GM12872 (cell line): Measurements from ENCODE around the gene MRPS35.

Source experiments
- TF ChIP-seq, protein P1 (sequence below): IDR thresholded peaks from 3 replicates; pipeline ENCODE4 v1.5.1; 2011; ENCODE audit warnings: low read depth, mild to moderate bottlenecking, low read length, moderate library complexity; ENCODE audit not compliant: insufficient read depth

The MRPS35 gene

DNA sequence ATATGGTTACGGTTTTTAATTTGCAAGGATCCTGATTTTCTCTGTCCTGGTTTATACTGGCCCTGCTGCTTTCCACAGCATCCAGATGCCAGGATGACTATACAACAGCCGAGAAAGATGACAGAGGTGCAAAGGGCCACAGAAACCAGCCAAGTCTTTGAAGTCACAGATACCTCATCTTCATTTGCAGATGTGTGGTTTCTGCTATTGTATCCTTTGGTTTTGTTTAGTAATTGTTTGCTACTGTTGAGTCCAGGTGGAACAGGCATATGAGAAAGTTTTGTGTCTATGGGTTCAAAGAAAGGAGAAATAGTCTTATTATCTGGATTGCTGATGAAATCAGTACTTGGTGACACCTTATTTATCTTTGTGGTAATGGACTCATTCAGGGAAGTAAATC lies 52.1 kb downstream of the MRPS35 start:
- TF ChIP-seq, protein P1, sequence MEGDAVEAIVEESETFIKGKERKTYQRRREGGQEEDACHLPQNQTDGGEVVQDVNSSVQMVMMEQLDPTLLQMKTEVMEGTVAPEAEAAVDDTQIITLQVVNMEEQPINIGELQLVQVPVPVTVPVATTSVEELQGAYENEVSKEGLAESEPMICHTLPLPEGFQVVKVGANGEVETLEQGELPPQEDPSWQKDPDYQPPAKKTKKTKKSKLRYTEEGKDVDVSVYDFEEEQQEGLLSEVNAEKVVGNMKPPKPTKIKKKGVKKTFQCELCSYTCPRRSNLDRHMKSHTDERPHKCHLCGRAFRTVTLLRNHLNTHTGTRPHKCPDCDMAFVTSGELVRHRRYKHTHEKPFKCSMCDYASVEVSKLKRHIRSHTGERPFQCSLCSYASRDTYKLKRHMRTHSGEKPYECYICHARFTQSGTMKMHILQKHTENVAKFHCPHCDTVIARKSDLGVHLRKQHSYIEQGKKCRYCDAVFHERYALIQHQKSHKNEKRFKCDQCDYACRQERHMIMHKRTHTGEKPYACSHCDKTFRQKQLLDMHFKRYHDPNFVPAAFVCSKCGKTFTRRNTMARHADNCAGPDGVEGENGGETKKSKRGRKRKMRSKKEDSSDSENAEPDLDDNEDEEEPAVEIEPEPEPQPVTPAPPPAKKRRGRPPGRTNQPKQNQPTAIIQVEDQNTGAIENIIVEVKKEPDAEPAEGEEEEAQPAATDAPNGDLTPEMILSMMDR: no peak

DNA sequence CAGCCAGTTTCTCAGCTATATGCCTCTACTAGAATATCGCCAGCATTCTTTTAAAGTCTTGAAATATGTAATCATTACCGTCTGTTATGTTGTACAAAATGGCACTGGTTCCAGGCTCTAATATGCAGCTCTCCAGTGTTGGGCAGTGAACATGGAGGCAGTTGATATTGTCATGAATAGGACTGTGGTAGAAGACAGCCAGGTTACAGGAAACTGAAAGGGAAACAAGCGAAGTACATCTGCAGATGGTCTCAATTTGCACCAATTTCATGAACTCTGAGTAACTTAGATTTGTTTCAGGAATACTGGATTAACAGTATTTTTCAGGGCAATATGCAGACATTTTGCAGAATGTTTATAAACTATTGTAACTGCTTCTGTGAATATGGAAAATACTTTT lies 56.0 kb downstream of the MRPS35 start:
- TF ChIP-seq, protein P1: no peak

- TF ChIP-seq, protein P1: no peak
These were observed 58.6 kb downstream of the MRPS35 start for GRCh38 chr12:27769142-27769673.

- TF ChIP-seq, protein P1: no peak
These were observed 61.1 kb downstream of the MRPS35 start for GRCh38 chr12:27771481-27772327.

DNA sequence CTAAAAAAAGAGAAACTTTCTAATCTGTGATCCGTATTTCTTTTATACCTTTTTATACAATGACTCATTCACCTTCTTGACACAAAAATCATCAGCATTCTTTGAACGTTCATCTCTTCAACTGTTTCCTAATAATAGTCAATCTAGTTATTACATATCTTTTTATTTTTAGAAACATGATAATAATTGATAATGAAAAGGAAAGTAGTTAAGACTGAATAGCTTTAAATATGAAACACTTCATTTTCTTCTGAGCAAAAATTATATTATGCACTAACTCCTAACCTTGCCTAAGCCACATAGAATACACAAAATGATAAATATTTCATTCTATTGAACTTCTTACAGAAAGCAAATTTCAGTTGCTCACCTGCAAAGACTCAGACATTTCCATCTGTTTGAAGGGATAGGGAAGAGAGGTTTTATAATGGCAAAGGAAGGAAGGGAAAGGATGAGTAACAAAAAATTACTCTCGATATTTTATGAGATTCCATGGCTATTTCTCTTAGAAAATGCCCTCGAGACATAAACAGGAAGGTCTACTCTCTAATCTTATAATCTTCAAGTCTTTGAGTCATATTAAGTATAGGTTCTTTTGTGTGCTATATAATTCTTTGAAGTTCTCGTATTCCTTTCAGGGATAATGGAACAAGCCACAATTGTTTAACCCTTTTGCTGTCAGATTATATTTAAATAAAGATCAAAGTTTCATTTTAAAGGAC lies 61.9 kb downstream of the MRPS35 start:
- TF ChIP-seq, protein P1: no peak

DNA sequence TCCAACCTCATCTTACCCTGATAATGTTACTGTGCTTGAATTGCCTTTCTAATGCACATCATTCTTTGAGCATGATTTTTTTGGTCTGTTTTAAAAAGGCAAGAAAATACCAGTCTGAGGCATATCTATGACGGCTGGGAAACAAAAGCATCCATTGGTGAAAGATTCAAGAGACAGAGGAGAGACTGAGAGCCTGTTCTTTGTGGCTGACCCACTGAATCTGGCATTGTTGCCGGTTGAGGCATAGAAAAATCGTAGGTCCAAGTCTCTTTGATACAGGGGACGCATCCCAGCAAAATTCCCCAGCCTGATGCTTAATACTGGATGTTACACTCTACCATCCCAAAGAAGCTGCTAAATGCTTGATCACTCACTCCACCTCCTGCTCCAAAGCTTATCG lies 66.5 kb downstream of the MRPS35 start:
- TF ChIP-seq, protein P1: no peak

DNA sequence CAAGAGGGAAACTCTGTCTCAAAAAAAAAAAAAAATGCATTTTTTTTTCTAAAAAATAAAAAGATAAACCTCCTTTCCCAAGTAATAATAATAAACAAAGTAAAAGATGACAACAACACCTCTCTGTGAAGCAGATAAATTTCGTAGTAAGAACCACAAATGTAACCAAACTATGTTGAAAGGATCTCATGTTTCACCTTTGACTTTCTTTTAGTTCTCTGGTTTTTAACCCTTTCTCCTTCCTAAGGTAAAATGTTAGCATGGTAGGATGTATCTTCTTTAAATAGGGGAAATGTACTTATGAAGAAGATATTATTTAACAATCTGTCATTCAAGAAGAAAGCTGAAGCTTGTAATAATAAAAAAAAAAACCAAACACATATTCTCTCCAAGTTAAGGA lies 67.6 kb downstream of the MRPS35 start:
- TF ChIP-seq, protein P1: no peak
